Stimulated activated CD4-positive, alpha-beta T cell treated with anti-CD3 and anti-CD28 coated beads, Interleukin-12 subunit alpha, Interleukin-12 subunit beta, amount 100 ng/mL, for 4 hours (primary cell): ENCODE data around the gene NRXN2.

ENCODE experiments used
- DNase-seq: peaks from one replicate; pipeline ENCODE4 v3.0.0-alpha.2; 2020

Gene NRXN2

GRCh38 chr11:64621283-64622019 is 101.5 kb downstream of the NRXN2 start:
- DNase-seq: no peak

GRCh38 chr11:64620381-64620971 is 102.5 kb downstream of the NRXN2 start:
- DNase-seq: no peak

DNA sequence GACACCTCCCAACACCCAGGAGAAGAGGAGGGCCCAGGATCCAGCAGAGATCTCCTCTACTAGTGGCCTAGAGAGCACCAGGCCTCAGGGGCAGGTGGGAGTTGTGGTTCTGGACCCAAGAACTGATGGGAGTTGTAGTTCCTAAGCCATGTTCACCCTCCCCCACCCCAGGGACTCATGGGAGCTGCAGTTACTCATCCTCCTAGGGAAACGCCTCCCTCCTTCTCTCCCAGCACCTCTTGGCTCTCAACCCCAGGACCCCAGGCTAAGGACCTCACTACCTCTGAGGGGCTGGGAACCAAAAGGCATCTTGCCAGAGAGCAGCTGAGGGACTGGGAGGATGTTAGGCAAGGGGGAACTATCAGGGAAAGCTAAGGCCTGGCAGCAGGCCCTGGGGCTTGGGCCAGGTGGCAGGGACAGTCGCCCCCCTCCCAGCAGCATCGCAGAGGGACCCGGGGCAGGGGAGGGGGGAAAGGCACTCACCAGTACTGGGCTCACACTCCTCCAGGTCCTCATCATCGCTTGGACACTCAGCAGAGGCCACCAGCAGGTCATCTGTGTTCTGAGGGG is 103.1 kb downstream of the NRXN2 start:
- DNase-seq: no peak

DNA sequence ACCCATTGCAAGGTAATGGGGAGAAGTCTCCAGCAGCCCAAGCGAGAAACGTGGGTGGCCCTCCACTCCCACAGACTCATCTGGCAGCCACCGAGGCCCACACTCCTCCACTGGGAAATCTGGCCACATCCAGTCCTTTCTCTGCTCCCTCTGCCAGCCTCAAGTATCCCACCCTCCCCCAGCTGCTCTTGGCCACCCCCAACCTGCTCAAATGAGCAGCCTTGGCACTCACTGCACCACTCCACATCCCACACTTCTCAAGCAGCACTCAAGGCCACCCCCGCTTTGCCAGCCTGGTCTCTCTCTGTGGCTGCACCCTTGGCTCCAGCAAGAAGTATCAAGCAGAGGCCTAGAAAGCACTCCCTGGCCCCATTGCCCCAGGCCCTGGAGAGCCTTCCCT is 103.8 kb downstream of the NRXN2 start:
- DNase-seq: no peak

DNA sequence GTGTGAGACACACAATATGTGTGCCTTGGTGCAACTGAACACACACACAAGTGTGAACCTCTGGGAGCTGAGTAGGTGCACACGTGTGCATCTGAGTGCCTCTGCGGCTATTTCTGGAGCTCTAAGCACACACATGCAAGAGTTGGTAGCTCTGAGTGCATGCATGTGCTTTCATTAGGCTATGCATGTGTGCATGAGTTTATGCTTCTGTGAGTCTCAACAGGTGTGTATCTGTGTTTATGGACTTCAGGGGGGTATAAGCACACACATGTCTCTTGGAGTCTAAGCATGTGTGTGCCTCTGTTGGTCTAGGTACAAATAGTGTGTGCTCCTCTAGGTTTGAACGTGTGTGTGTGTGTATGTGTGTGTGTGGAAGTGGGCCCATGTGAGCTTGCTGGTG is 106.2 kb downstream of the NRXN2 start:
- DNase-seq: no peak

DNA sequence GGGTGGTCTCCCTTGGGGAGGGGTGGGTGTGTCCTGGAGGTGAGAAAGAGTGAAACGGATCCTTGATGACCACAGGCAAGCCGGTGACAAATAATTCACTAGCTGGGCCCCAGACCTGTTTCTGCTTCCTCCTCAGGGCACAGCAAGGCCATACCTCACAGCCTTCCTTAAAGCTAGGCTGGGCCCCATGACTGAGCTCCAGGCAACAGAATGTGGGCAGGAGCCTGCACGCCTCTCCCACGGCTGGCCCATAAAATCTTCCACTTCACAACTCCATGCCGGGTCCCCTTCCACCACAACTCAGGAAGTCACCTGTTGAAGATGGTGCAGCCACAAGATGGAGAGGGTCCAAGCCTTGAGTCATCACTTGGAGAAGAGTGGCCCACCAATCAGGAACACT is 108.1 kb downstream of the NRXN2 start:
- no peak for DNase-seq

GRCh38 chr11:64613648-64614047 is 109.3 kb downstream of the NRXN2 start:
- no peak for DNase-seq

GRCh38 chr11:64611869-64612646 is 110.9 kb downstream of the NRXN2 start:
- no peak for DNase-seq

- no peak for DNase-seq
Observed at GRCh38 chr11:64611176-64611575, 111.8 kb downstream of the NRXN2 start.

- no peak for DNase-seq
Observed at GRCh38 chr11:64610596-64610995, 112.4 kb downstream of the NRXN2 start.

GRCh38 chr11:64609436-64610047 is 113.5 kb downstream of the NRXN2 start:
- DNase-seq: no peak

GRCh38 chr11:64608636-64609035 is 114.4 kb downstream of the NRXN2 start:
- DNase-seq: no peak

- DNase-seq: no peak
Observed at GRCh38 chr11:64608046-64608445, 115.0 kb downstream of the NRXN2 start.

DNA sequence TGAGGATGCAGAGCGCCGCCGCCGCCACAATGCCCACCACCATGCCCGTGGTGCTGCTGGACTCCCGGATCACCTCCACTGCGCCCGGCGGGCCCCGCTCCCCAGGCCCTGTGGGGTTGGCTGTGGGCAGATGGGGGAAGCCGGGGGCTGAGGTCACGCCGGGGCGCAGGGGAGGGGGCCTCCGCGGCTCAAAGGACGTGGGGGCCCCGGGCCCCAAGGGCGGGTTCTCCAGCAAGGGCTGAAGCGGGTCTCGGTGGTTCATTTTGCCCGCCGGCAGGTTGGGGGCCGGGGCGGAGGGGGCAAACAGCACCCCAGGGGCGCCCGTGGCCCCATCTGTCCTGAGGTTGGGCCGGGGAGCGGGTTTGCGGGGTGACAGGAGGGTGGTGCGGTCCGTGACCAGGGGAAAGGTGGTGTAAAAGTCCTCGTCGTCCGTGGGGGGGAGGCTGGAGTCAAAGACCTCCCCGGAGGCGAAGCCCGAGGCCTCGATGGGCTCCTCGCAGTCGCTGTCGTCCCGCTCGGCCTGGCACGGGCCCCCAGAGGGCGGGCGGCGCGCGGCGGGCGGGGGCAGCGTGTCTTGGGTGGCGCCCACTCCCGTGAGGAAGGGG is 115.5 kb downstream of the NRXN2 start:
- no peak for DNase-seq

GRCh38 chr11:64606796-64607380 is 116.1 kb downstream of the NRXN2 start:
- DNase-seq: no peak

DNA sequence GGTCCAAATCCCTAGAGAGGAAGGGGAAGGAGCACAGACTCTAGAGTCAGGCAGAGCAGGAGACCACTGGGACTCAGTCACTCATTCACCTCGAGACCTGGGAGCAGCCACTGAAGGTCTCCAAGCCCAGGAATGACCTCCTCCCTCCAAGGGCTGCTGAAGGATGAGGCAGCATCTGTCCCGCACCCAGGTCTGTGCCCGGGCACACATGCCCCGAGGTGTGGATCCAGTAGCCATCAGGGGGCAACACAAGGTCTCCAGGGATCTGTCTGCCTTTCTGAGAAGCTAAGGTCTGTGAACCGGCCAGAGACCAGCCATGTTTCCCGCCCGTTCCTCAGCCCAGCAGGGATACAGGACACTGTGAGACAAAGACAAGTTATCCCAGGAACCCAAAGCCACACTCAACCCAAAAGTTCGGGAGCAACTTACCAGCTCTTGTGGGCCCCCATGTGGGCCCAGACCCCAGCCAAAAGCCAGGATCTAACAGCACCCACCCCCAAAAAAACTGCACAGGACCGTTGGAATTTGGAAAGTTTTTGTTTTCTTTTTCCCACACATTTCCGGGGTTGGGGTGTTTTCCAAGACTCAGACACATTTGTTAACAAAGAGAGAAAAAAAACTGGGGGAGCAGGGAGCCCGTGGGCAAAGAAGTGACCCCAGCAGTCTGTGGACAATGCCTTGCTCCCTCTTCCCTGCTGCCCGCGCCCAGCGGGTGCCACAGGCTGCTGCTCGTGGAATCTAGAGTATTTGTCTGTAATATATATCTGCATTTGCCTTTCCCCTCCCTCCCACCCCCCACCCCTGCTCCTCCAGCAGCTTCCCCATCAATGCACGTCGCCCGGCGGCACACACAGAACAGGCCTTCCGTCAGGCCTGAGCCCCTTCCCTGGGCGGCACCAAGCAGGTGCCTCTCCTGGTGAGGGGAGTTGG is 117.1 kb downstream of the NRXN2 start:
- DNase-seq: no peak

DNA sequence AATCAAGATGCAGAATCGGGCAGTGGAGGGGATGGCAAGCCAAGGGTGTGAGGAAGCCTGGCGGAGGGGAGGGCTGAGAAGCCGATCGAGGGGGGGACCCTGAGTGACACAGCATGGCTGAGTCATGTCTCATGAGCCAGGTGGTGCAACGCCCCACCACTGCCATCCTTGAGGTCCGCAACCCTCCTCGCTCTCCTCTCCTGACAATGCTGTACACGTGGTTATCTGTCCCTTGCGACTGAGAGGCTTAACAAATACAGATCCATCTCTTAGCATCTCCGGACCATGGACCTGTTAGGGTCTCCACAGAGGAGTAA is 117.8 kb downstream of the NRXN2 start:
- no peak for DNase-seq

GRCh38 chr11:64604458-64605243 is 118.3 kb downstream of the NRXN2 start:
- DNase-seq: no peak

GRCh38 chr11:64603411-64604110 is 119.4 kb downstream of the NRXN2 start:
- DNase-seq: no peak
